Lung (tissue), 12 donors: Measurements from ENCODE around the gene POC1B. TPM values are rescaled to one million over a fixed set of nuclear protein-coding genes. Genes with fewer than 3 reads are reported as not detected.

ENCODE experiments used
- ATAC-seq: fragments of 200-7000 bp; cut with Tn5 transposase; one replicate; pipeline ENCODE4 v1.9.1; 2020; ENCODE audit warnings: moderate number of reproducible peaks; ENCODE audit not compliant: insufficient read depth, low FRiP score
- DNase-seq, 3 donors: peaks; one replicate each; pipeline ENCODE4 v3.0.0-alpha.2; 2013 to 2017
- H3K27ac ChIP-seq, 2 donors: one replicate each; pipeline ENCODE4 v1.5.1; 2013; ENCODE audit warnings: mild to moderate bottlenecking in 2 of 2, moderate library complexity in 2 of 2, control low read depth in 1 of 2, inconsistent platforms in 1 of 2, low read depth in 1 of 2, low read length in 1 of 2
- H3K27me3 ChIP-seq, 3 donors: one replicate each; pipeline ENCODE4 v1.5.1; 2013; ENCODE audit warnings: low read length in 2 of 3; ENCODE audit not compliant: control insufficient read depth in 3 of 3, insufficient read depth in 3 of 3
- H3K36me3 ChIP-seq, 4 donors: one replicate each; pipeline ENCODE4 v1.5.1; 2013; ENCODE audit warnings: low read length in 4 of 4, mild to moderate bottlenecking in 1 of 4, moderate library complexity in 1 of 4; ENCODE audit not compliant: control insufficient read depth in 4 of 4, insufficient read depth in 4 of 4
- H3K4me1 ChIP-seq, 5 donors: one replicate each; pipeline ENCODE4 v1.5.1; 2013; ENCODE audit warnings: low read length in 5 of 5, mild to moderate bottlenecking in 2 of 5, moderate library complexity in 1 of 5; ENCODE audit not compliant: control insufficient read depth in 5 of 5, insufficient read depth in 5 of 5
- H3K4me3 ChIP-seq: one replicate; pipeline ENCODE4 v1.5.1; 2013; ENCODE audit warnings: mild to moderate bottlenecking, control low read depth, moderate library complexity
- H3K9ac ChIP-seq, 2 donors: one replicate each; pipeline ENCODE4 v1.5.1; 2013; ENCODE audit warnings: low read length in 2 of 2, control low read depth in 1 of 2; ENCODE audit not compliant: insufficient read depth in 1 of 2
- H3K9me3 ChIP-seq, 4 donors: one replicate each; pipeline ENCODE4 v1.5.1; 2013; ENCODE audit warnings: low read length in 3 of 4, mild to moderate bottlenecking in 1 of 4, moderate library complexity in 1 of 4; ENCODE audit not compliant: control insufficient read depth in 4 of 4, insufficient read depth in 3 of 4
- CTCF ChIP-seq: IDR thresholded peaks from 2 replicates; pipeline ENCODE4 v1.5.1; 2012; ENCODE audit warnings: mild to moderate bottlenecking; ENCODE audit errors: control extremely low read depth, extremely low read depth
- WGBS, 2 donors: extraction: QIAGEN DNeasy Blood & Tissue Kit; methylation state at CpG; one replicate each; pipeline ENCODE4 v1.1.7; 2013; 5-methylcytosine and 5-hydroxymethylcytosine counted together
- polyA plus RNA-seq, 2 donors: library from polyadenylated mRNA; stranded (reverse); fragments of 200-250 nt; gene quantifications; one replicate each; pipeline ENCODE4 v1.2.1, GENCODE V29; 2013
- total RNA-seq, 2 donors: library from RNA; depleted of rRNA in 1 of 2; stranded (reverse); fragments of >200 nt in 1 of 2; gene quantifications; one replicate each; pipeline ENCODE4 v1.2.1, GENCODE V29; 2014 to 2021
- donor health status: control.
- donor health status: control.
- donor health status: Bipolar disorder and iron deficiency.
- donor health status: healthy.
- donor health status: DM: yes; HTN: yes; CAD: no.

The POC1B gene
- total and polyA plus RNA-seq, 4 donors = 6.9 to 32.6 (median 10.9) TPM

GRCh38 chr12:89497467-89497866 lies 28.4 kb downstream of the POC1B start:
- Histone ChIP-seq H3K9ac (no peak overlapping the region), H3K36me3 (peaks cover 0 to 4% (median 0%) of the 10 kb centered on the region in 4 donors), H3K4me3 (no peak overlapping the region), H3K27me3 (no peaks in the 10 kb centered on the region), H3K9me3 (no peaks in the 10 kb centered on the region), H3K4me1 (no peaks in the 10 kb centered on the region), H3K27ac (no peak overlapping the region)
- WGBS, 2 donors = 92 to 93% methylated on average over 4 of the region's 4 CpGs
- DNase-seq = no peak
- no peak for ATAC-seq
- TF ChIP-seq CTCF = no peak

GRCh38 chr12:89497005-89497404 lies 28.8 kb downstream of the POC1B start:
- Histone ChIP-seq H3K36me3 (peaks cover 0 to 4% (median 0%) of the 10 kb centered on the region in 4 donors), H3K9me3 (no peaks in the 10 kb centered on the region), H3K9ac (no peak overlapping the region), H3K27ac (no peak overlapping the region), H3K27me3 (no peaks in the 10 kb centered on the region), H3K4me3 (no peak overlapping the region), H3K4me1 (no peaks in the 10 kb centered on the region)
- 84 to 86% methylated on average over 4 of the region's 4 CpGs for WGBS, 2 donors
- no peak for ATAC-seq
- DNase-seq = no peak
- no peak for TF ChIP-seq CTCF

GRCh38 chr12:89494411-89495231 lies 31.2 kb downstream of the POC1B start:
- ATAC-seq = no peak
- no peak overlapping the region for H3K27ac ChIP-seq
- 83 to 87% methylated on average over 9 of the region's 9 CpGs for WGBS, 2 donors

More at GRCh38 chr12:89494411-89495231, 31.2 kb downstream of the POC1B start:
- H3K9me3 ChIP-seq = no peaks in the 10 kb centered on the region
- DNase-seq = no peak
- H3K27me3 ChIP-seq = no peaks in the 10 kb centered on the region
- no peak overlapping the region for H3K9ac ChIP-seq
- peaks cover 0 to 11% (median 0%) of the 10 kb centered on the region in 4 donors for H3K36me3 ChIP-seq
- TF ChIP-seq CTCF = no peak
- H3K4me1 ChIP-seq = no peaks in the 10 kb centered on the region
- H3K4me3 ChIP-seq = no peak overlapping the region
